H9 (cell line): ENCODE data around the gene COMMD1. TPM values are rescaled to one million over a fixed set of nuclear protein-coding genes. Genes with fewer than 3 reads are reported as not detected.
A peak's percentile ranks its signal among the peaks of the same experiment; 100 is the strongest.

Source experiments
- DNase-seq: peaks from one replicate; pipeline ENCODE4 v3.0.0-alpha.2; 2017
- H2AFZ ChIP-seq: one replicate; pipeline ENCODE4 v1.6.1; 2013; ENCODE audit warnings: mild to moderate bottlenecking, low read length, control low read depth, moderate library complexity
- H2AK5ac ChIP-seq: 2 replicates; pipeline ENCODE4 v1.6.1; 2013; ENCODE audit warnings: low read length, control low read depth, mixed read lengths; ENCODE audit not compliant: insufficient read length
- H2BK120ac ChIP-seq: one replicate; pipeline ENCODE4 v1.6.1; 2013; ENCODE audit warnings: low read depth, mild to moderate bottlenecking, low read length, control low read depth, inconsistent platforms; ENCODE audit not compliant: poor library complexity, severe bottlenecking
- H2BK12ac ChIP-seq: 2 replicates; pipeline ENCODE4 v1.6.1; 2013; ENCODE audit warnings: low read length, control low read depth, mixed read lengths, low read depth; ENCODE audit not compliant: insufficient read length
- H2BK15ac ChIP-seq: 2 replicates; pipeline ENCODE4 v1.6.1; 2013; ENCODE audit warnings: low read depth, low read length, control low read depth
- H2BK20ac ChIP-seq: one replicate; pipeline ENCODE4 v1.6.1; 2013; ENCODE audit warnings: low read depth, mild to moderate bottlenecking, low read length, control low read depth, inconsistent platforms; ENCODE audit not compliant: poor library complexity, severe bottlenecking
- H2BK5ac ChIP-seq: 2 replicates; pipeline ENCODE4 v1.6.1; 2013; ENCODE audit warnings: low read length, control low read depth, mixed read lengths; ENCODE audit not compliant: insufficient read length
- H3K14ac ChIP-seq: 2 replicates; pipeline ENCODE4 v1.6.1; 2013; ENCODE audit warnings: low read length, control low read depth; ENCODE audit not compliant: insufficient read depth
- H3K18ac ChIP-seq: 2 replicates; pipeline ENCODE4 v1.6.1; 2013; ENCODE audit warnings: low read depth, mild to moderate bottlenecking, mixed read lengths, low read length, control low read depth; ENCODE audit not compliant: insufficient read length
- H3K23ac ChIP-seq: 2 replicates; pipeline ENCODE4 v1.6.1; 2013; ENCODE audit warnings: low read length, control low read depth, mixed read lengths, low read depth; ENCODE audit not compliant: insufficient read length
- H3K23me2 ChIP-seq: 2 replicates; pipeline ENCODE4 v1.6.1; 2013; ENCODE audit warnings: low read depth, mild to moderate bottlenecking, mixed read lengths, low read length, control low read depth; ENCODE audit not compliant: insufficient read length, poor library complexity, severe bottlenecking
- H3K27ac ChIP-seq: 2 replicates; pipeline ENCODE4 v1.5.1; 2013; ENCODE audit warnings: low read length, control low read depth, mixed read lengths, low read depth; ENCODE audit not compliant: insufficient read length
- H3K27me3 ChIP-seq: 2 replicates; pipeline ENCODE4 v1.6.1; 2013; ENCODE audit warnings: low read length, control low read depth, inconsistent platforms; ENCODE audit not compliant: insufficient read depth
- H3K4ac ChIP-seq: 2 replicates; pipeline ENCODE4 v1.6.1; 2013; ENCODE audit warnings: low read depth, mild to moderate bottlenecking, control low read depth, inconsistent platforms, low read length, moderate library complexity
- H3K4me1 ChIP-seq: 2 replicates; pipeline ENCODE4 v1.6.1; 2013; ENCODE audit warnings: low read length, control low read depth, inconsistent platforms; ENCODE audit not compliant: insufficient read depth
- H3K4me2 ChIP-seq: 2 replicates; pipeline ENCODE4 v1.6.1; 2013; ENCODE audit warnings: low read length, control low read depth, mixed read lengths; ENCODE audit not compliant: insufficient read length, insufficient read depth
- H3K56ac ChIP-seq: 2 replicates; pipeline ENCODE4 v1.6.1; 2013; ENCODE audit warnings: low read depth, mild to moderate bottlenecking, mixed read lengths, low read length, control low read depth; ENCODE audit not compliant: insufficient read length
- H3K79me1 ChIP-seq: 2 replicates; pipeline ENCODE4 v1.6.1; 2013; ENCODE audit warnings: low read depth, mild to moderate bottlenecking, moderate library complexity, low read length, control low read depth, inconsistent platforms; ENCODE audit not compliant: insufficient read depth, poor library complexity, severe bottlenecking
- H3K79me2 ChIP-seq: 2 replicates; pipeline ENCODE4 v1.6.1; 2013; ENCODE audit warnings: low read length, control low read depth, inconsistent platforms; ENCODE audit not compliant: insufficient read depth
- H3K9ac ChIP-seq: 2 replicates; pipeline ENCODE4 v1.6.1; 2013; ENCODE audit warnings: low read length, control low read depth, mixed read lengths; ENCODE audit not compliant: insufficient read length; ENCODE audit errors: extremely low read depth
- H3K9me3 ChIP-seq: one replicate; pipeline ENCODE4 v1.6.1; 2013; ENCODE audit warnings: low read depth, low read length, inconsistent platforms; ENCODE audit not compliant: control insufficient read depth
- H3T11ph ChIP-seq: one replicate; pipeline ENCODE4 v1.6.1; 2013; ENCODE audit warnings: mild to moderate bottlenecking, low read length, control low read depth, inconsistent platforms
- H4K20me1 ChIP-seq: one replicate; pipeline ENCODE4 v1.6.1; 2013; ENCODE audit not compliant: control insufficient read depth, insufficient read length, insufficient read depth
- H4K5ac ChIP-seq: 2 replicates; pipeline ENCODE4 v1.6.1; 2013; ENCODE audit warnings: low read depth, mild to moderate bottlenecking, mixed read lengths, low read length, control low read depth; ENCODE audit not compliant: insufficient read length
- H4K8ac ChIP-seq: replicated peaks from 2 replicates; pipeline ENCODE4 v1.6.1; 2013; ENCODE audit warnings: low read length, control low read depth, mixed read lengths, low read depth; ENCODE audit not compliant: insufficient read length
- H4K91ac ChIP-seq: 2 replicates; pipeline ENCODE4 v1.6.1; 2013; ENCODE audit warnings: low read depth, mild to moderate bottlenecking, moderate library complexity, mixed read lengths, low read length, control low read depth; ENCODE audit not compliant: insufficient read length
- H3K27ac Mint-ChIP-seq, 3 experiments: 2 replicates in 2 of 3; 3 replicates in 1 of 3; pipeline ENCODE4 v1.8.0; 2020 to 2021; ENCODE audit warnings: mixed read lengths in 3 of 3, mild to moderate bottlenecking in 1 of 3, moderate library complexity in 1 of 3
- H3K27me3 Mint-ChIP-seq: 2 replicates; pipeline ENCODE4 v1.8.0; 2021; ENCODE audit warnings: low read depth, mild to moderate bottlenecking, moderate library complexity, mixed read lengths
- H3K36me3 Mint-ChIP-seq, 3 experiments: 2 replicates in 2 of 3; 3 replicates in 1 of 3; pipeline ENCODE4 v1.8.0; 2020 to 2021; ENCODE audit warnings: low read depth in 3 of 3, mixed read lengths in 3 of 3; ENCODE audit not compliant: insufficient read depth in 1 of 3
- H3K4me1 Mint-ChIP-seq, 2 experiments: 2 replicates each; pipeline ENCODE4 v1.8.0; 2020; ENCODE audit warnings: mixed read lengths in 2 of 2
- H3K4me3 Mint-ChIP-seq, 2 experiments: 2 replicates in 1 of 2; 3 replicates in 1 of 2; pipeline ENCODE4 v1.8.0; 2020 to 2021; ENCODE audit warnings: mild to moderate bottlenecking in 2 of 2, mixed read lengths in 2 of 2, moderate library complexity in 1 of 2
- H3K9me3 Mint-ChIP-seq, 2 experiments: 2 replicates in 1 of 2; 3 replicates in 1 of 2; pipeline ENCODE4 v1.8.0; 2020; ENCODE audit warnings: mild to moderate bottlenecking in 2 of 2, mixed read lengths in 2 of 2, moderate library complexity in 1 of 2
- CTCF ChIP-seq: fragments of 200-600 bp; sonication (generic); conservative IDR thresholded peaks from 3 replicates; pipeline ENCODE4 v1.8.0; 2021; ENCODE audit warnings: antibody characterized with exemption, mild to moderate bottlenecking
- WGBS: extraction: QIAGEN DNeasy Blood & Tissue Kit; methylation state at CpG from one replicate; pipeline ENCODE4 v1.1.7; 2013; ENCODE audit warnings: missing lambda C conversion rate, low lambda C conversion rate, mixed read lengths; ENCODE audit not compliant: insufficient read length; ENCODE audit errors: extremely low coverage; 5-methylcytosine and 5-hydroxymethylcytosine counted together
- total RNA-seq: library from RNA; stranded (reverse); gene quantifications from 2 replicates; pipeline ENCODE4 v1.2.1, GENCODE V29; 2021

Gene COMMD1
- total RNA-seq, 1 experiment from 2014 or later, result 31.5 TPM

- no CpG with 5 or more reads among the region's 5 CpGs for WGBS
- no peak overlapping the region for H4K91ac ChIP-seq
- no peak overlapping the region for H3K56ac ChIP-seq
- Mint-ChIP-seq H3K36me3 (no peaks in the 10 kb centered on the region; a peak in 1 of 7 replicates), H3K4me1 (peaks cover 0 to 3% of the 10 kb centered on the region in 2 experiments; a peak in 1 of 4 replicates), H3K4me3 (no peak overlapping the region), H3K27ac (0 out of 7 replicates have a peak overlapping the region, but pooled peaks of 1 of the 3 experiments have one; percentile 63), H3K27me3 (no peaks in the 10 kb centered on the region), H3K9me3 (no peaks in the 10 kb centered on the region)
- TF ChIP-seq CTCF, result peak; percentile 27; the same call in 1 of the 3 replicates
- H3K23ac ChIP-seq, result no peak overlapping the region
- no peaks in the 10 kb centered on the region for H3K79me1 ChIP-seq
- no peaks in the 10 kb centered on the region for H4K20me1 ChIP-seq
- no peak for DNase-seq
- no peak overlapping the region for H2BK15ac ChIP-seq
- H2BK120ac ChIP-seq, result no peak overlapping the region
- no peak overlapping the region for H3K27ac ChIP-seq
- no peaks in the 10 kb centered on the region for H3K4me1 ChIP-seq
- no peak overlapping the region for H3K4ac ChIP-seq
- H3K14ac ChIP-seq, result no peak overlapping the region
- H3K4me2 ChIP-seq, result no peak overlapping the region
- no peak overlapping the region for H3K18ac ChIP-seq
- no peaks in the 10 kb centered on the region for H3K79me2 ChIP-seq
- H4K8ac ChIP-seq, result no peak overlapping the region
- no peak overlapping the region for H2BK5ac ChIP-seq
- H3K23me2 ChIP-seq, result no peaks in the 10 kb centered on the region
- H2AK5ac ChIP-seq, result no peak overlapping the region
- no peaks in the 10 kb centered on the region for H3K27me3 ChIP-seq
- no peaks in the 10 kb centered on the region for H3K9me3 ChIP-seq
- no peak overlapping the region for H2BK12ac ChIP-seq
- no peak overlapping the region for H2AFZ ChIP-seq
- no peak overlapping the region for H3T11ph ChIP-seq
- no peak overlapping the region for H4K5ac ChIP-seq
- H2BK20ac ChIP-seq, result no peak overlapping the region
- no peak overlapping the region for H3K9ac ChIP-seq
These were observed 95.1 kb downstream of the COMMD1 start for GRCh38 chr2:62000538-62000937.
